DMS 273 (cell line): ENCODE measurements around the gene CLIP3.
"Not testable (repeated sequence)": the region's sequence is repeated elsewhere in the genome, so short reads cannot be mapped to it uniquely, and the experiment has no call there.

Experiments
- DNase-seq: peaks from one replicate; lab custom pipeline; 2025; ENCODE audit not compliant: unreplicated experiment; lab: John Stamatoyannopoulos, UW

The CLIP3 gene

GRCh38 chr19:36032251-36033104, at the start of gene CLIP3:
Gene CLIP3 (minus strand): TSS chr19:36032873. CDS start chr19:36032357, 516 bp downstream.
- DNase-seq = peak; percentile 82

- DNase-seq = no peak
Observed at GRCh38 chr19:36081894-36082293, 49.2 kb upstream of the CLIP3 start.

- no peak for DNase-seq
Observed at GRCh38 chr19:36081385-36081784, 48.7 kb upstream of the CLIP3 start.

- DNase-seq = no peak
Observed at GRCh38 chr19:36079389-36079945, 46.8 kb upstream of the CLIP3 start.

- DNase-seq = no peak
Observed at GRCh38 chr19:36073121-36073876, 40.6 kb upstream of the CLIP3 start.

- DNase-seq = no peak
Observed at GRCh38 chr19:36072081-36072480, 39.4 kb upstream of the CLIP3 start.

- not testable (repeated sequence) for DNase-seq
Observed at GRCh38 chr19:36068810-36069499, 36.3 kb upstream of the CLIP3 start.

- no peak for DNase-seq
Observed at GRCh38 chr19:36067681-36068080, 35.0 kb upstream of the CLIP3 start.

- DNase-seq = no peak
Observed at GRCh38 chr19:36064826-36065225, 32.2 kb upstream of the CLIP3 start.

GRCh38 chr19:36061367-36061766, 28.7 kb upstream of the CLIP3 start:
- no peak for DNase-seq

- peak; percentile 59 for DNase-seq
Observed at GRCh38 chr19:36060430-36060829, 27.8 kb upstream of the CLIP3 start.

GRCh38 chr19:36059180-36059910, 26.7 kb upstream of the CLIP3 start:
- DNase-seq = no peak

- no peak for DNase-seq
Observed at GRCh38 chr19:36058481-36059179, 26.0 kb upstream of the CLIP3 start.

GRCh38 chr19:36054733-36055686, 22.3 kb upstream of the CLIP3 start, which contains the start of gene WDR62:
Gene WDR62 (plus strand): TSS chr19:36054897. CDS start chr19:36054972, 75 bp downstream.
- peak; percentile 99 for DNase-seq

- peak; percentile 100 for DNase-seq
Observed at GRCh38 chr19:36054119-36054732, 21.6 kb upstream of the CLIP3 start, which contains the start of gene THAP8. Gene THAP8 (minus strand): TSS chr19:36054285. CDS start chr19:36054217, 68 bp downstream.

GRCh38 chr19:36051637-36052036, 19.0 kb upstream of the CLIP3 start:
- no peak for DNase-seq

- peak; percentile 51 for DNase-seq
Observed at GRCh38 chr19:36051236-36051635, 18.6 kb upstream of the CLIP3 start.

GRCh38 chr19:36049080-36049698, 16.5 kb upstream of the CLIP3 start:
- no peak for DNase-seq
